NCI-H2196 (cell line): ENCODE results near the gene NBEA.

Experiments used
- DNase-seq: peaks from one replicate; lab custom pipeline; 2025; ENCODE audit not compliant: unreplicated experiment; lab: John Stamatoyannopoulos, UW

Gene NBEA

DNA sequence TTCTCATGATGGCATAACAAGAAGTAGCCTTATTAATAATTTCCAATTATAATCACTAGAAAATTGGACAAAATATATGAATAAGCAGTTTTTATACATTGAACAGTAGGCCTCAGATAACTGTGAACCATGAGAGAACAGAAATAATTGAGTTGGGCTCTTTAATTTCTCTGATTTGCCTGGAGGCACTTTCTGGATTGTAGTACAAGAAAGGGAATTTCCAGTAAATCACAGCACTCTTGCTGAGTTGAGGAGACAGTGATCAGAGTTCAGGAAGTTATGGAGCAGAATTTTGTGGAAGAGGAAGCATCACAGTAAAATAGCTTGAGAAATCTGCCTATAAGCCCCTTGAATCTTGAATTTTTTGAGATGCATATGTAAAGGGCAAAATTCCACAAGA is 318.2 kb downstream of the NBEA start:
- DNase-seq = no peak

DNA sequence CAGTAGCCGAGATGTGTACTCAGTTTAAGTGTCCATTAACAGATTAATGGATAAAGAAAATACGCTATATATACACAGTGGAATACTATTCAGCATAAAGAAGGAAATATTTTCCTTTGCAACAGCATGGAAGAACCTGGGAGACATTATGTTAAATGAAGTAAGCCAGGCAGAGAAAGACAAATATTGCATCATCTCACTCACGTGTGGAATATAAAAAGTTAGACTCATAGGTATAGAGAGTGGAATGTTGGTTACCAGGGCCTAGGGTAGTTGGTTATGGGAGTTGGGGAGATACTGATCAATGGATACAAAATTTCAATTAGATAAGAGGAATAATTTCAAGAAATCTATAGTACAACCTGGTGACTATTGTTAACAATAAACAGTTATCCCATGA is 324.3 kb downstream of the NBEA start:
- DNase-seq = no peak

DNA sequence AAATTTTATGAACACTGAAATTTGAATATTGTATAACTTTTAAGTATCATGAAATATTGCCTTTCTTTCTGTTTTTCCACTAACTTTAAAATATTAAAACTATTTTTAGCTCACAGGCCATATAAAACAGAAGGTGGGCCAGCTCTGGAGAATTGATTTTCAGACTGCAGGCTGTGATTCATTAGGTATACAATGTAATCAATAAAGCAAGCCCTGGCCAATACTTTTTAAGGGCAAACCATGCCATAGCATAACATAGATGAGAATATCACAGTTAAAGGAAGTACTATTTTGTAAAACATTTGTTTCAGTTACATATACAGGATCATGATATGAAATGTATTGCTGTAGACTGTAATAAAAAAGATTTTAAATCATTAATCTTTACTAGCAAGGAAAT is 336.8 kb downstream of the NBEA start:
- DNase-seq = no peak

DNA sequence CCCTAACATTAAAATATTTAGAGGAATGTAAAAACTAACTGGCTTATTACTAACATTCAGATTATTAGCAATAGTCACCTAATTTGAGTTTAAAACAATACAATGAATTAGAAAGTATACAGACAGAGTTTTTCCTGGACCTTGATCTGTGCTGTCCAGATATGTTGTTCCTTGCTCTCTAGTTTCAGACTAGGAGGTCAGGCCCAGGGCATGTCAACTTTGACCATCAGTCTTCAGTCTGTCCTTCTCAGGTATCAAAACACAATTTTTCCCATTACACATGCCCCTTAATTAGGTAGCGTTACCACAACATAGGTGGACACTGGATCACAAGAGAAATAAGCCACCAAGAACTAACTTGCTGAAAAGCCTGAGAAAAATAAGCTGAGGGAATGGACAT is 337.4 kb downstream of the NBEA start:
- no peak for DNase-seq

DNA sequence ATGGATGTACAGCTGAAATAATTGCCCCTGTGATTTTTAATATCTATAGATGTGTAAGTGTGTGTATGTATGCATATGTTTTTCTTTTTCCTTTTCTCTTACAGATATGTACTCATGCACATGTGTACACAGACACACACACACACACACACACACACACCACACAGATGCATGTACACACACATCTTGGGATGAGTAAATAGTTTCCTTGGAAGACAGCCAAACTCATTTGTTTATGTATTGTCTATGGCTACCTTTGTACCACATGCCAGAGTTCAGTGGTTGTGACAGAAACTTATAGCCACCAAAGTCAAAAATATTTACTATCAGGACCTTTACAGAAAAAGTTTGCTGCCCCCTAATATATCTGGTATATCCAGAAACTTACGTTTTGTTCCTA is 341.8 kb downstream of the NBEA start:
- peak; percentile 10 for DNase-seq

DNA sequence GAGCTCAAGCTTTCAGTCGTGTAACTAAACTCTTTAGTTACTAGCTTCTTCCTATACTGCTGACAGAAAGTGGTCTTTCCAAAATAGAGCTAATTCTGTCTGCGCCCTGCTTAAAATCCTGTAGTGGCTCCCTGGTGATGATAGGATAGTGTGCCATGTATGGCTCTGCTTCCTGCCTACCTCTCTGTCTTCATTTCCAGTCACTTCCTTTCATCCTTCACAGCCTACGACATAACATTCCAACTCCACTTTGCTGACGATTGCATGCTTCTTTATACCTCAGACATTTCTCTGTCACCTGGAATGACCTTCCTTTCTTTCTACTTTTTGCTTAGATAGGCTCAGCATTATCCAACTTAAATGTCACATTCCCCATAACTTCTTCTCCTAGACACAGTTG is 343.6 kb downstream of the NBEA start:
- DNase-seq = no peak

DNA sequence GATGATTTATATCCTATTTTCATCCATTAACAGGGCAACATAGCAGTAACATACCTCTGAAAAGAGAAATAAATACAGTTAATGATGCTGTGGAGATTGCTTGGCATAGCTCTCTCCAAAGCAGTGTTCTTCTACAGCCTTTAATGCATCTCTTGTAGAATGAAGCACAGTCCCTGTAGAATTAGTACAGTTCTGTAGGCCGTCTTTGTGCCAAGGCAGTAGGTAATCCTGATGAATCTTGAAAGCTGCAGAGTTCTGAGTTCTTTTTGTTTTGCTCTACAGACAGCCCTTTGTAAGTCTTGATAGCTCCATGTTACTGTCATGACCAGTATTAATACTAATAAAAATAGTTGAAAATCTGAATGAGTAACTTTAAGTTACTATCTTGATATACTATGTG is 350.3 kb downstream of the NBEA start:
- no peak for DNase-seq

DNA sequence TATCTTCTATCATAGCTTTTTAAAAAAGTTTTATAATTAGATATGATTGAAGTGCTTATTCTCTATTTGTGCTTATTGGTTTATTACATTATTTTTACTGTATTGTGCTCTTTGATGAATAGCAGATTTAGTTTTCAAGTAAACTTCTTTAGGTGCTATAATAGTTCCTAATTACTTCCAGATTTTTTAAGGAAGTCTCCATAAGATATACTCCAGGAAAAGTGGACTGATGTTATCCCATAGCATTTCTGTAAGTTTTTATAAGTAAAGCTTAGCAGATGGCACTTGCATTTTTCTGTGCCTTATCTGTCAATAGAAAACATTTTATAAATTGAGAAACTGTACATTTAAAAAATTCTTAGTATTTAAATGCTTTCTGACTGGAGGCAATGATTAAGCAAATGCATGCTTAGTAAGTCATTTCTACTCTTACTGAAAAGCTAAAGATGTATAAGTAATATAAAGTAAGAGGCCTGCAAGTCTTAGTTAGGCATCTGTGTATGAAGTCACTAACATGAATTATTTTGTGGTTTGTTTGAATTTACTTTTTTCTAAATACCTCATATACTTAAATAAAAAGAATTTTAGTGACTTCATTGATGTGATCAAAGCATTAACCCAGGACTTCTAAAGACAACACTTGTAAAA is 351.6 kb downstream of the NBEA start:
- no peak for DNase-seq

DNA sequence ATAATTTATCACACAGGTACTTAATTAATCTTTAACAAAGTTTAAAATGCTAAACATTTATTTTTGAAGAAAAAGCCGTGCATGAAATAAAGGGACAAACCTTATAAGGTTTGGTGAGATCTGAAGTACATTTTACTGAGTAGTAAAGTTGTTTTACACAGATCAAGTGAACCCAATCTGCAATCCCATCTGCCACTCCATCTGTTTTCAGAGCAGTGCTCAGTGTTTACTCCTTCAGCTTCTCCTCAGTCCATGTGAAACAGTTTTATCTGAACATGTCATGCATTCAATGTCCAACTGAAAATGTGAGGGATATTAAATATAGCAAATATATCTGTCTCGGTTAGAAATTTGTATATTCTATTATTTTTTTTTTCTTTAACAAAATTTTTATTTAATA is 367.6 kb downstream of the NBEA start:
- no peak for DNase-seq

DNA sequence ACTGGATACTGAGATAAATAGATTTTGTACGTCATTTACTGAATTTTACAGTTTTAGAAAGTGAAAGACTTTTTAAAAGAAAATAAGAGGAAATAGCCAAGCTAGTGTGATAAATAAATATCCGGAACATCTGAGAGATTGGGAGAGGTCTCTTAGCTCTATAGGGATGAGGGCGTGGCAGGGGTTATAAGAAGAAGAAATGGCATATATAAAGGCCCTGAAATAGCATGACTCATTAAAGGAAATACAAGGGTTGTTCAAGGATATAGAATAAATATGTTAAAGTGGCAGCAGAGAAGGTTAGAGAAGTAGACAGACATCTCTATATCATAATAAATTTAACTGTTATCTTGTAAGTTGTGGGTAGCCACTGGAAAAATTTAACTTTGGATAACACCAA is 390.1 kb downstream of the NBEA start:
- no peak for DNase-seq

DNA sequence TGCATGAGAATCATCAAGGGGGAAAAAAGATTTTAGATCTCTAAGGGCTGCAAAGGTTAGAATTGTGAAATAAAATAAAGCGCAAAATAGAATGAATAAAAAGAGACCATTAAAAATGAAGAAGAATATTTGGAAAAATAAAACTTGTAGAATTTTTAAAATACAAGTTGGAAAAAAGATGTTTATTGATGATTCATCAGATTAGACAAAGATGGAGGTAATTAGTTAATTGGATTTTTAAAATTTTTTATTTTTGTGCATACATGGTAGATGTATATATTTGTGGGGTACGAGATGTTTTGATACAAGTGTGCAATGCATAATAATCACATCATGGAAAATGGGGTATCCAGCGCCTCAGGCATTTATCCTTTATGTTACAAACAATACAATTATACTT is 391.1 kb downstream of the NBEA start:
- DNase-seq = no peak

DNA sequence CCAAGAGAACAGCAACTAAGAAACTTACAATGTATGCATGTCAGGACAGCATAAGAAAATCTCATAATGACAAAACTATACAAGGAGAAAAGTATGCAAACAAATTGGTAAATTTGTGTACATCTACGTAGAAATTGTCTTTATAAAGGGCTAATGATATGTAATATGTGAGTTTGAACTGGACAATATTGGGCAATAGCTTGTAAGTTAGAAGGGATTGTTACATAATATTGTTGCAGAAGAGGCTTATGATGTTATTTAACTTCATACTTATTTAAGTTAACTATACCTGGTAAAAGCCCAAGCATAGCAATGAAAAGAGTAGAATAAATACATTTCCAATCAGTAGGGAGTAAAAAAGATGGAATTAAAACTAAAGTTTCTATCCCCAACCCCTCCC is 400.4 kb downstream of the NBEA start:
- no peak for DNase-seq

DNA sequence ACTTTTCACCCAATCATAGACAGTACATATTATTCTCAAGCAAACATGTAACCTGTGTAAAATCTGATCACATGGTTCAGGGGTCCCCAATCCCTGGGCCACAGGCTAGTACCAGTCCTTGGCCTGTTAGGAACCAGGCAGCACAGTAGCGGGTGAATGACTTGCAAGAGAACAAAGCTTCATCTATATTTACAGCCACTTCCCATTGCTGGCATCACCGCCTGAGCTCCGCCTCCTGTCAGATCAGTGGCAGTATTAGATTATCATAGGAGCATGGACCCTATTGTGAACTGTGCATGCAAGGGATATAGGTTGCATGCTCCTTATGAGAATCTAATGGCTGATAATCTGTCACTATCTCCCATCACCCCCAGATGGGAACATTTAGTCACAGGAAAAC is 401.3 kb downstream of the NBEA start:
- DNase-seq = no peak

DNA sequence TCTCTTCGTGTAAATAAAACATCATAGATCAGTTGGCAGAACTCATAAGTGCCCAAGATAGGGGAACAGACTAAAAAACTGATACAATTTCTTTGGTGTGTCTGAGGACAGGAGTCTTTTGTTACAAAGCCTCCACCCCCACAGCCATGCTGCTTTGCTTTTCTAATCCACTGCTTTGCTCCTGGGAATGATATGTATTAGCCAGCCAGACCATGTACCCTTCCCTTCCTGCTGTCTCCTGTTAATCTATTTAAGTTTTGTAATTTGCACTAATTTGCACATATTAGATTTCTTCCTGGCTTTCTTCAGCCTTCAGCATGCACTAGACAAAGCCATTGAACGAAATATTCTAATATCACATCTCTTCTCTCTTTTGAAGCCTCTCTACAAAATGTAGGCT is 403.9 kb downstream of the NBEA start:
- DNase-seq = no peak

DNA sequence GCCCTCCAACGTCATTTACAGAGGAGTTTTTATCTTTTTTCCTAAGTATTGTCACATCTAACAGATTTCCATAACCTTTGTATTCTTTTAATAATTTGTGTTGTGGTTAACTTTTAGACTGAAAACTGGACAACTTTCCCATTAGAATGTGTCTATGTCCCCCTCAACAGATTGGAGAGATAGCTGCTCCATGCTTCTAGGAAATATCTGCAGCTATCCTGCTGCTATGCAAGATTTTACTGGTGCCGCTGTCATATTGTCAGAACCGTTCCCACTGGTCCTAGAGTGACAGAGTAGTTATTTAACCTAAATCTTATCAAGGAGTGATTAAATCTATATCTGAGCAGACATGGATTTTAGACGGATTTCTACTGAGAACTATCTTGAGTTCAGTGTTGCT is 404.4 kb downstream of the NBEA start:
- DNase-seq = no peak

DNA sequence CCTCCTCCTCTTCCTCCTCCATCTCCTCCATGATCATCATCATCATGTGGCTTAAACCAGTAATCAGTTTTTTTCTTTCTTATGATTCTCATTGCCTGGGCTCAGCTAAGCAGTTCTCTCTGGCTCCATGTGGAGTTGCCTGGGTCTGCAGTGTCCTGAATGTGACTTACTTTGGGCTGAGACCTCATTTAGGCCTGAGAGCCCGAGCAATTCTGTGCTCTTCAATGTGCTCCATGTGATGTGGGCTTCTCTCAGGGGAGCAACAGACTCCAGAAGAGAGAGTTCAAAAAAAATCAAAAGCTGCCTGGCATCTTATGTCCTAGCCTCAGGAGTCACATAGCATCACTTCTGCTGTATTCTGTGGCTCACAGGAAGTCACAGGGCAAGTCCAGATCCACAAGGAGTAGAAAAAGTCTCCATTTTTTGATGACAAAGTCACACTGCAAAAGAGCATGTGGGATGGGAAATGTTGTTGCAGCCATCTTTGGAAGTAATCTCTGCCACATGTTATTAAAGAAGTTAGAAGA is 405.7 kb downstream of the NBEA start:
- DNase-seq = no peak

DNA sequence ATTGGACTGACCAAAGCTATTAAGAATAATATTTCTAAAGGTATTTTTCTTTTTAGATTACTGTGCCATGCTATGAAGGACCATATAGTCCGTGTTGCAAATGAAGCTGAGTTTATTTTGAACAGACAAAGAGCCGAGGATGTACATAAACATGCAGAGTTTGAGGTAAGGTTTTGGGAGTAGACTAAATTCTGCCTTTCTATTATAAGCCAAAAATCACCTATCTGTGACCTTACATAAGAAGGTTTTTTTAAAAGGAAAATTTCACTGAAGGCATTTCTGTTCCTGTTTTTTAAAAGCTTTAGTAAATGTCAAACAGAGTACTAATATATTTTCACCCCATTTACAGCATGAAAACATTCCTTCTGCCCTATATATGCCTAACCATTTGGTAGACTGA is 407.0 kb downstream of the NBEA start:
- no peak for DNase-seq

DNA sequence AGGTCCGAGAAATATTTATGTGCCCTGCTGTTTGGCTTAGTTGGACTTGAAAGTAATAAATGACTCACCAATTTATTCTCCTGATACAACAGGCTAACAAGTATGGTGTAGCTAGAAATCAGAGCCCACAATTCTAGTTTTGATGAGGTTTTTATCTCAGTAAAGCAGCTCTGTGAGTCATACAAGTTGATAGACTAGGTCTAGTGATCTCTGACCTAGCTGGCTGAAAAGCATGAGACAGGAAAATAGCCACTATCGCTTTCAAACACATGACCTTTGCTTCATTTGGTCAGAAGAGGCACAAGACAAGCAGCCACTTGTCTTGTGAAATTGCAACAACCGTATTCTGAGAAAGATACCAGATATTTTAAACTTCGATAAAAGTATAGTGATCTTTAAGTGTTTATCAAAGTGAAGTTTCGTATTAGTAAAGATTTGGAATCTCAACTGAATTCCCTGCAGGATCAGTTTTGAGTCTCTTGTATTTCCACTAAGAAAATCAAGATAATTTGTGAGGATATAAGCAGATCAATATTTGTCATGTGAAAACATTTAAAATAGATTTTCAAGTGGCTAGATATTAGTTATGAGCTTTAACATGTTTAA is 407.7 kb downstream of the NBEA start:
- no peak for DNase-seq

DNA sequence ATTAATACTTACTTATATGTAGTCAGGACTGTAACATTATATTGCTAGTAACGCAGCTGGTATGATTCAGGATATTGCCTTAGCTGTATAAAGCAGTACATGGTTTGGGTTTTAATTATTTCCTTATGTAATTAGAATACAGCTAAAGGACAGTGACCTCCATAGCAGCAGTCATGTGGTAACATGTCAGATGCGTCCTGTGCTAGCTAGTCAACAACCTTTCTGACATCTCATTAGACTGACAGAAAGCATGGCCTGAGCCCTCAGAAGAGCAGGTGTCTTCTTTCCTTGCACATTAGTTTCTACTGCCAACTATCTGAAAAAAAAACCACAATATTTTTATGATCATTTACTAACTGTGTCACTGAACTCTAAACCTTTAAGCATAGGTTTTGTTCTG is 412.2 kb downstream of the NBEA start:
- DNase-seq = no peak

DNA sequence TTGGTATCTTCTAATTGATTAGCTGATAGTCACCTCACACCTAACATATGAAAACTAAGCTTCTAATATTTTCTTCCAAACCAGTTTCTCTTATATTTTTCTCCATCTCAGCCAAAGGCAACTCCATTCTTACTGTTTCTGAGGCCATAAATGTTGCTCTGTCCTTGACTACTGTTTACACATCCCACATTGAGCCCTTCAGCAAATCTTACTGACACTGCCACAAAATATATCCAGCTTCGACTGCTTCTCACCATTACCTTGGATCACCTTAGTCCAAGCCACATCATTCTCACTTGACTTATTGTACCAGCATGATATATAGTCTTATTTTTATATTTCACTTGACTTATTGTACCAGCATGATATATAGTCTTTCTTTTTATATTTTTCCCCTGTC is 412.8 kb downstream of the NBEA start:
- DNase-seq = no peak

DNA sequence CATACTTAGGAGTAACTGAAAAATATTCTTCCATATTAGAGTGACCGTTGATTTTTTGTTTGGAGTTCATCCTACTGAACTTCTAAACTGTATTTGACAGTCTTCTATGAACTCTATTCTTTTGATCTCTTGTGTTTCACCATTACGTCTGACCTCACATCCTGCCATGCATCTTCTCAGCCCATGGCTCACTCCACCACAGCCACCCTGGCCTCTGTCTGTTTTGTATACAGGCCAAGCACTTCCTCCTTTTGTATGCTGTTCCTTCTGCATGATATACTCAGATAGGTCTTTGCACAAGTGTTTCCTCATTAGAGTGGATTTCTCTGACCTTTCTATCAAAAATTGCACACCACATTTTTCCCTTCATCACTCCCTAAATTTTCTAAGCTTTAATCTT is 414.5 kb downstream of the NBEA start:
- DNase-seq = no peak

DNA sequence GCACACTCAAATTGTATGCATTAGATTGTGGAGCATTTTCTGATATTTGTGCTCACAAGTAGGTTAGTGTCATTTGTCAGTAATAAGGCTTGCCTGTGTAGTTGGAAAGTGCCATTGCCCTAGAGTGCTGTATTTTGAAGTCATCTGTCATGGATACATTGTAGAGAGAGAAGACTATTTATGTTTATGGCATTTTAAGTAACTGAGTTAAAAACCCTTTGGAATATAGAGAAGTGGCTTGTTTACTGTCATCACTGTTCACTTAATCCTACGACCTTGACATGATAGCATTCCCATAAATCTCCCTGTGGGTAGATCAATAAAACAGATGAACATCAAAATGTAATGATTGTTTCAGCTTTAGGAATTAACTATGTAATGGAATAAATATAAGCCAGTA is 423.8 kb downstream of the NBEA start:
- no peak for DNase-seq

DNA sequence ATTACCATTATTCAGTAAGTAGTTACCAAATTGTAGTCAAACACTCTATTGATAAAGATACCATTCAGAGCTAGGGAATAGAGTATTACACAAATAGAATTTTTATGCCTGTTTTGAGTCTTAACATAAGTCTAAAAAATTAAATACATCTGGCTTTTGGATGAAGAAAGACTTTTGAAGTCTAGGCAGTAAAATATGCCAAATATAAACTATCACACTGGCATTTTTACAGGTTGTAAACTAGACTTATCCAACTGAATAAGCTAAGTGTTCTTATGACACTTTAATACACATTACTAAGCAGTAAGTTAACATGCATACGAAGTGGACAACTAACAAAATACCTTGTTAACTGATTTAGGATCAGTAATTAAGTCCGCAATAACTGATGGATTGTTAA is 425.5 kb downstream of the NBEA start:
- no peak for DNase-seq
